ENCODE results near the gene RBPMS2. TPM values are rescaled to one million over a fixed set of nuclear protein-coding genes. Genes with fewer than 3 reads are reported as not detected.

RBPMS2 gene
- total and polyA plus RNA-seq, 2 of the 8 experiments (the other 6 are each of a cell fraction or from before 2014, with no cell fraction given), result 55.8 to 238 TPM

GRCh38 chr15:64746356-64746755 lies 29.0 kb downstream of the RBPMS2 start:
- no peak overlapping the region for H4K91ac ChIP-seq (replicated peaks; ENCODE audit: insufficient read length, low read length)
- H2BK12ac ChIP-seq (ENCODE audit: low read depth, low read length), result no peak overlapping the region
- FAIRE-seq, result no peak
- TF ChIP-seq BRCA1 (IDR thresholded peaks at IDR 0.05; ENCODE audit: low read depth, low read length), result no peak
- TF ChIP-seq TAF1 (IDR thresholded peaks at IDR 0.05; ENCODE audit: low read depth, low read length), result no peak
- TF ChIP-seq JUND (IDR thresholded peaks at IDR 0.05; ENCODE audit: low read length), result no peak
- TF ChIP-seq FOSL1 (IDR thresholded peaks at IDR 0.05; ENCODE audit: insufficient read depth, low read depth, low read length), result no peak
- TF ChIP-seq BACH1 (IDR thresholded peaks at IDR 0.05; ENCODE audit: low read length), result no peak
- TF ChIP-seq SIX5 (IDR thresholded peaks at IDR 0.05; ENCODE audit: low read depth, low read length), result no peak
- TF ChIP-seq YY1 (IDR thresholded peaks at IDR 0.05; ENCODE audit: low read depth, low read length), result no peak
- no peak for TF ChIP-seq EZH2 (IDR thresholded peaks at IDR 0.05; ENCODE audit: low read depth, low read length, severe bottlenecking)
- TF ChIP-seq RAD21 (IDR thresholded peaks at IDR 0.05 in 1 of 2, conservative IDR thresholded peaks at IDR 0.05 in 1 of 2; ENCODE audit: low read depth in 2 of 2, low read length in 2 of 2), result no peak
- TF ChIP-seq HDAC2 (IDR thresholded peaks at IDR 0.05; ENCODE audit: borderline replicate concordance in 1 of 2, low read depth in 2 of 2, low read length in 2 of 2), result no peak
- TF ChIP-seq CTCF (IDR thresholded peaks at IDR 0.05; ENCODE audit: control extremely low read depth in 1 of 3, insufficient read depth in 1 of 3, low read depth in 1 of 3, low read length in 3 of 3), result no peak

More at GRCh38 chr15:64746356-64746755, 29.0 kb downstream of the RBPMS2 start:
- H3K56ac ChIP-seq (replicated peaks; ENCODE audit: insufficient read length, low read depth, low read length), result no peak overlapping the region
- 92% methylated on average over 5 of the region's 5 CpGs; no CpG with 5 or more reads in 1 of the 2 experiments for WGBS, 2 experiments (ENCODE audit: extremely low coverage in 1 of 2, insufficient coverage in 1 of 2, insufficient read length in 1 of 2, insufficient replicate concordance in 2 of 2, low coverage in 1 of 2, low lambda C conversion rate in 2 of 2, missing lambda C conversion rate in 1 of 2)
- ChIA-PET POLR2A (ENCODE audit: partially characterized antibody) (interaction anchor here (1.1 to 59.2 kb wide), 2 partner anchors 28 to 52 kb away, joined by 3 to 1192 read pairs; no protein-coding TSS in a partner anchor), CTCF (ENCODE audit: partially characterized antibody) (interaction anchor here (0.6 to 46.3 kb wide), 5 partner anchors 13 to 339 kb away, joined by 3 to 883 read pairs (median 4); no protein-coding TSS in a partner anchor)
- H3K79me2 ChIP-seq (ENCODE audit: control insufficient read depth in 1 of 2, insufficient read depth in 2 of 2, low read length in 2 of 2), result peaks cover 0 to 75% of the 10 kb centered on the region in 2 experiments; a peak in 2 of 4 replicates
- no peak for DNase-seq (ENCODE audit: low read depth in 1 of 2, low spot score in 2 of 2)
- no peak overlapping the region for H3K4ac ChIP-seq (replicated peaks; ENCODE audit: insufficient read length, low read depth, low read length)
- H3K27ac ChIP-seq (ENCODE audit: low read depth, low read length), result no peak overlapping the region
- H2BK20ac ChIP-seq (ENCODE audit: low read length), result no peak overlapping the region
- H3K9me3 ChIP-seq (ENCODE audit: insufficient read depth in 2 of 2, low read depth in 1 of 2, low read length in 1 of 2), result no peaks in the 10 kb centered on the region
- peaks cover 13 to 58% (median 37%) of the 10 kb centered on the region in 4 experiments for H3K36me3 ChIP-seq (ENCODE audit: control insufficient read depth in 2 of 4, insufficient read depth in 4 of 4, low read length in 3 of 4)
- H2BK120ac ChIP-seq (replicated peaks; ENCODE audit: low read depth, low read length), result no peak overlapping the region
- peaks cover 0 to 7% (median 5%) of the 10 kb centered on the region in 4 experiments; a peak in 5 of 7 replicates for H3K4me1 ChIP-seq (replicated peaks in 1 of 4; ENCODE audit: control insufficient read depth in 3 of 4, insufficient read depth in 4 of 4, low read length in 3 of 4)
- peaks cover 15 to 20% of the 10 kb centered on the region in 2 experiments for H4K20me1 ChIP-seq (replicated peaks in 1 of 2; ENCODE audit: control insufficient read depth in 1 of 2, insufficient read depth in 2 of 2, low read length in 2 of 2)
- no peak overlapping the region for H3K18ac ChIP-seq (ENCODE audit: extremely low read depth, low read length)
- H4K8ac ChIP-seq (ENCODE audit: extremely low read depth, insufficient read depth, low read length), result no peak overlapping the region
- no peak overlapping the region for H3K4me2 ChIP-seq (ENCODE audit: insufficient read depth in 1 of 2, low read depth in 2 of 2, low read length in 2 of 2)
- no peak overlapping the region for H3K4me3 ChIP-seq (ENCODE audit: extremely low read depth in 1 of 4, insufficient read depth in 2 of 4, low read depth in 3 of 4, low read length in 4 of 4)
- H4K5ac ChIP-seq (ENCODE audit: insufficient read length, low read depth, low read length), result no peak overlapping the region
- peaks cover 20% of the 10 kb centered on the region for H3K79me1 ChIP-seq (ENCODE audit: low read depth, low read length)
- H3K14ac ChIP-seq (ENCODE audit: insufficient read length), result no peak overlapping the region
- peak overlapping the region; percentile 23; the same call in 1 of the 2 replicates for H2BK15ac ChIP-seq (ENCODE audit: low read length)
- no peak overlapping the region for H3K23ac ChIP-seq (ENCODE audit: insufficient read length)
- no peak overlapping the region for H2AK5ac ChIP-seq (ENCODE audit: low read depth, low read length)
- no peak overlapping the region; the same call in 1 of the 2 replicates for H2BK5ac ChIP-seq (ENCODE audit: low read depth, low read length)
- H3K23me2 ChIP-seq (ENCODE audit: low read depth, low read length), result no peaks in the 10 kb centered on the region
- H2AFZ ChIP-seq (ENCODE audit: low read length), result no peak overlapping the region
- H3K9ac ChIP-seq (replicated peaks in 1 of 4; ENCODE audit: extremely low read depth in 1 of 4, low read depth in 3 of 4, low read length in 3 of 4), result no peak overlapping the region
- no peaks in the 10 kb centered on the region for H3K27me3 ChIP-seq (replicated peaks in 1 of 4; ENCODE audit: control insufficient read depth in 3 of 4, extremely low read depth in 1 of 4, insufficient read depth in 3 of 4, low read length in 3 of 4)

Measured in H1 (cell line).